GM20000 (cell line): ENCODE results near the gene GPR84.

Source experiments
- DNase-seq: peaks from one replicate; pipeline ENCODE4 v3.0.0; 2012; ENCODE audit warnings: low spot score
- CTCF ChIP-seq: IDR thresholded peaks from 2 replicates; pipeline ENCODE4 v1.5.1; 2012; ENCODE audit warnings: mild to moderate bottlenecking, control low read depth; ENCODE audit errors: extremely low read depth, missing control alignments

The GPR84 gene

GRCh38 chr12:54392485-54393206 lies 28.4 kb upstream of the GPR84 start:
- no peak for TF ChIP-seq CTCF
- DNase-seq, result no peak

DNA sequence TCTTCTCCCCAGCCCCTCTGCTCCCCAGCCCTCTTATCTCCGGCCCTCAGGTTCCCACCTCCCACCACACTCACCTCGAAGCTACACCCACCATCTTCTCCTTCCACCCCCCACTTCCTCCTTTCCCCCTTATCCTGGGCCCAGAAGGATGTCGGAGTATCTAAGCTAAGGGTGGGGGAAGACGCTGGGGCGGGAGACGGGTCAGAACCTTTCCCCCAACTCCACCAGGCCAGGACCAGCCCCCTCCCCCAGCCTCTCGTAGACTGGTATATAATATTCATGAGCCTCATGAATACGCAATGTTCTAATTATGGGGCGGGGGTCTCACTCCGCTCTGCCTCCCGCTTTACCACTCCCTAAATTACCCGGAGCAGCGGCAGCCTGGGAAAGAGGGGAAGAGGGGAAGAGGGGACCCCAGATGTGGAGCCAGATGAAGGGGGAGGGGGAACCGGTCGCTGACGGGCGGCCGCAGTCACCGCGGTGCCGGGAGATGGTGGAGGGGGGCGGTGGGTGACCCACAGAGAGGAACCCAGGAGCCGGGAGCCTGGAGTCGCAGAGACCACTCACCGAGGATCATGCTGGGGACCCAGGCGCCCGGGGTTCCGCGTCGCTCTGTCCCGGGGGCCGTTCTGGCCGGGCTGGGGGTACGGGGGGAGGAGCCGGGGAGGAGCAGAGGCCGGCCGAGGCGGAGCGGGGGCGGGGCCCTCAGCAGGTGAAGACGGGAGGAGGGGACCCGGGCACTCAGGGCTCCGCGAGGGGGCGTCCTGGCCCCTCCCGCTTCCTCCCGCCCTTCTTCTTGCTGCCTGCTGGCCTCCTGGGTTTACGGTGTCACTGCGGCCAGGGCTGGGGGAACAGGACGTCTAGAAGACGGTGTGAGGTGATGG lies 26.6 kb upstream of the GPR84 start:
- TF ChIP-seq CTCF, result peak; percentile 30
- peak; percentile 88 for DNase-seq

DNA sequence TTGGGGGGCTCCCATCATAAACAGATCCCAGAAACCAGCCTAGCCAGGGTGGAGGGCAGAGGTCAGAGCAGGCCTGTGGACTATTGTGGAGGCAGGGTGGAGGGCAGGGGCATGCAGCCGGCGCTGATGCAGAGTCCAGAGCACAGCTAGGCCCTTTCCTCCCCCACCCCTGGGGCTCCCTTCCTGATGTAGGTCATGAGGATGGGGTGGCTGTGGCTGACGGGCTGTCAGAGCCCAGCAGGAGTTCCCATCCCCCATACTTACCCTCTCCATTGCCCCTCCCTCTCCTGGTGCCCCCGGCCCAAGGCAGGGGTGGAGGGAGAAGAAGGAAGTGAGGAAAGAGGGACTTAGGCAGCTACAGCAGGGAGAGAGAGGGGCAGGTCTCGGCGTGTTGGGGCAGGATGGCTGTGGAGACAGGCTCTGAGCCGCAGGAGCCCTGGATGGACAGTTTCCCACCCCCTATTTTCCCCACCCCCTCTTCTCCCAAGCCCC lies 25.9 kb upstream of the GPR84 start:
- DNase-seq, result no peak
- no peak for TF ChIP-seq CTCF

DNA sequence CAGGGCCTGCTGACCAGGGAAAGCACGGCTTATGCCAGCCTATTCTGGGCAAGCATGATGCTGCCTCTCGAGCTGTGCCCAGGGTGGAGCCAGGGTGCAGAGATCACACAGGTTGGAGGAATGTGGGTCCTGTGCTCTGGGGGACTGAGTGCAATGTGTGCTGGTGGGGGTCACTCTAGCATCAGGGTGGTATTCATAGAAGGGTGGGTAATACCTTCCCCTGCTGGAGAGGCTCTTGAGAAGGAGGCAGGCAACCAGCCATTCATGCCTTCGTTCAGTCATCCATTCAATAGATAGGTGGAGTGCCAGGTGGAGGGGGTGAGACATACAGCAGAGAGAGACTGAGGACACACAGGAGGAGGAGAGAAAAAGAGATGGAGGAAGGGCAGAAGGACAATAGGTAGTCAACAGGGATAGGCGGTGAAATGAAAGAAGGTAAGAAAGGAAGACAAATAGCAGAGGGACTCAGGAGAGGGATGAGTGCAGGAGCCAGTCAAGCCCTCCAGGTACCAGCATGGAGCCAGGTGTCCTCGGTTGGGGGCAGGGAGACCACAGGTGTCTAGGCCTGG lies 25.4 kb upstream of the GPR84 start:
- no peak for TF ChIP-seq CTCF
- DNase-seq, result no peak

DNA sequence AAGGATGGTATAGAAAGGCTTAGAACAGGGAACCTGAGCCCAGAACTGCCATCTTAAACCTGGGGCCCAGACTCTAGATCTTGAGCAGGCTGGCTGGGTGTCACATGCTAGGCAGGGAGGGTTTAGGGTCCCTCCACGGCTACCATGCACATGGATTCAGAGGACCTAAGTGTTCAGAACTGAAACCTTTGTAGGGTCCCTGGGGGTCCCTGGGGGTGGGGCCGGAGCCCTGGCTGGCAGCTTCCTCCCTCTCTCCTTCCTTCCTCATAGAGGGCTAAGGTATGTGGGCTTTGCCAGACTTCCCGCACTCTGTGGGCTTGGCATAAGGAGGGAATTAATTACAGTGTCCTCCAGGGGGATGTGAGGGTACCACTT lies 24.8 kb upstream of the GPR84 start:
- no peak for TF ChIP-seq CTCF
- no peak for DNase-seq

DNA sequence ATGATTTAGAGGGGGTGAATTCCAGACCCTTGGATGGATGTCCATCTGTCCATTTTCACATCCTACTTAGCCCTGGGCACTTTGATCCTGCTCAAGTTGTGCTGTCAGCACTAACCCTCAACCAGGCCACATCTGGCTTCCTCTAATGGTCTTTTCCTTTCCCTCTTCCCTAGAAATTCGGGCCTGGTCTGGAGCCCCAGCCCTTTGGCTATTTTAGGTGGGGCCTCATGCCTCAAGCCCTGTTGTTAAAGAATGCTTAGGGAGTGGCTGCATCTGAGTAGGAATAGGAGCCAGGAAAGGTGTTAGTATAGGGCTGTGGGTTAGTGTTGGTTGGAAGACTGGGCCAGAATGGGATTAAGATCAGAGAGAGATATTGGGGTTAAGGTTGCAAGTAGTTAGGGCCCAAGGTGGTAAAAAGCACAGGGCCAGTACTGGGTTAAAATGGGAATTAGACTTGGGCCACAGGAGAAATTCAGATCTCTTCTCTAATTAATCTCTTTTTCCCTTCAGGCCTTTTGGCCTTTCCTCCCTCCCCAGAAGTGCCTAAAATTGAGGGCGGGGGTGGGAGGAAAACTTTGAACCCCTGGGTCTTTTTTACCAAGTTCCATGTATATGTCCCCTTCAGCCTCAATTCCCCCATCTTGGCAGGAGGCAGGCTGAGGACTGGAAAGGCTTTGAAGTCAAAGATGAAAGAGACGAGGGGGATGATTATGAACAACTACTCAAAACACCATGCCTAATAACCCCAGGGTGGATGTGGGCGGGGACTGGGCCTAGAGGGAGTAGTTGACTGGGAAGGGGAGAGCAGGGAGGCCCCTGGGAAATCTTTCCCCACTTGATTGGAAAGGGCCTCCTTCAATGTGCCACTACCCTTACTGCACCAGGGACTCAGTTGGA lies 24.2 kb upstream of the GPR84 start:
- no peak for TF ChIP-seq CTCF
- DNase-seq, result no peak
